HepG2 (cell line): ENCODE results near the gene NFATC4. TPM values are rescaled to one million over a fixed set of nuclear protein-coding genes. Genes with fewer than 3 reads are reported as not detected.

Experiments used
- ATAC-seq: fragments of 200-7000 bp; cut with Tn5 transposase; 3 replicates; pipeline ENCODE4 v1.9.1; 2020; ENCODE audit warnings: mild to moderate bottlenecking, moderate library complexity
- Bru-seq: library from RNA; stranded (reverse); fragments of 400-500 nt; gene quantifications from one replicate; lab custom pipeline; 2021; lab: Mats Ljungman, UMichigan
- BruChase-seq, 2 experiments: library from RNA; stranded (reverse); fragments of 400-500 nt; gene quantifications; one replicate each; lab custom pipeline; 2021; lab: Mats Ljungman, UMichigan
- BruUV-seq: library from RNA; stranded (reverse); fragments of 400-500 nt; replicated peaks from 2 replicates; lab custom pipeline; 2021; lab: Mats Ljungman, UMichigan
- CTCF ChIA-PET: fragments of 300-600 bp; formaldehyde crosslinking; extraction: SDS; loops from one replicate; lab custom pipeline; 2021; ENCODE audit warnings: low total read pairs, inconsistent platforms, low intra/inter-chr PET ratio; lab: Yijun Ruan, JAX
- POLR2A ChIA-PET: fragments of 350-600 bp; sonication (Branson Sonifier 250); formaldehyde crosslinking; loops from one replicate; lab custom pipeline; 2020; ENCODE audit warnings: antibody characterized with exemption, inconsistent platforms; lab: Yijun Ruan, JAX
- DNase-seq: peaks from one replicate; pipeline ENCODE4 v3.0.0-alpha.2; 2015; ENCODE audit warnings: low spot score
- FAIRE-seq: peaks from 3 replicates; lab custom pipeline; 2011; peaks lifted over from hg19 to GRCh38; lab: Jason Lieb, UNC
- H2AFZ ChIP-seq: one replicate; pipeline ENCODE4 v1.6.1; 2011; ENCODE audit warnings: low read length, inconsistent platforms
- H3K27ac ChIP-seq: fragments of 300-600 bp; 3 replicates; pipeline ENCODE4 v1.8.0; 2011; ENCODE audit warnings: mixed run types, mild to moderate bottlenecking, mixed read lengths, low read length, inconsistent platforms; ENCODE audit not compliant: insufficient read depth; ENCODE audit errors: extremely low read length
- H3K27me3 ChIP-seq, 2 experiments: fragments of 200-600 bp in 1 of 2; 2 replicates in 1 of 2; 3 replicates in 1 of 2; pipeline versions ENCODE4 v1.6.0 to v1.8.0; 2011; ENCODE audit warnings: low read length in 2 of 2, mild to moderate bottlenecking in 2 of 2, moderate library complexity in 2 of 2, inconsistent platforms in 1 of 2; ENCODE audit not compliant: insufficient read depth in 2 of 2, control insufficient read depth in 1 of 2
- H3K36me3 ChIP-seq, 2 experiments: fragments of 200-600 bp in 1 of 2; replicated peaks in 1 of 2; 2 replicates in 1 of 2; 3 replicates in 1 of 2; pipeline versions ENCODE4 v1.5.1 to v1.8.0; 2011; ENCODE audit warnings: low read length in 2 of 2, inconsistent platforms in 1 of 2; ENCODE audit not compliant: insufficient read depth in 2 of 2, control insufficient read depth in 1 of 2
- H3K4me1 ChIP-seq: 2 replicates; pipeline ENCODE4 v1.5.1; 2012; ENCODE audit warnings: low read length, inconsistent platforms; ENCODE audit not compliant: insufficient read depth
- H3K4me2 ChIP-seq: 2 replicates; pipeline ENCODE4 v1.6.0; 2011; ENCODE audit warnings: low read depth, low read length, inconsistent platforms
- H3K4me3 ChIP-seq, 3 experiments: fragments of 200-600 bp in 1 of 3; sonication (generic), shearing (Covaris generic) in 1 of 3; replicated peaks in 1 of 3; 2 replicates each; pipeline ENCODE4 v1.5.1; 2011 to 2016; ENCODE audit warnings: low read length in 3 of 3, inconsistent platforms in 2 of 3, low read depth in 2 of 3, mild to moderate bottlenecking in 2 of 3, control low read depth in 1 of 3, mixed read lengths in 1 of 3; ENCODE audit not compliant: insufficient read depth in 1 of 3
- H3K79me2 ChIP-seq: one replicate; pipeline ENCODE4 v1.6.1; 2011; ENCODE audit warnings: low read length, inconsistent platforms; ENCODE audit not compliant: insufficient read depth
- H3K9ac ChIP-seq: 2 replicates; pipeline ENCODE4 v1.6.0; 2011; ENCODE audit warnings: mild to moderate bottlenecking, low read depth, low read length, inconsistent platforms; ENCODE audit not compliant: insufficient read depth
- H3K9me3 ChIP-seq: 2 replicates; pipeline ENCODE4 v1.5.1; 2012; ENCODE audit warnings: mild to moderate bottlenecking, low read length
- H4K20me1 ChIP-seq: 2 replicates; pipeline ENCODE4 v1.6.0; 2011; ENCODE audit warnings: inconsistent platforms, mild to moderate bottlenecking, low read length, moderate library complexity; ENCODE audit not compliant: insufficient read depth
- GATAD1 ChIP-seq: IDR thresholded peaks from 2 replicates; pipeline ENCODE4 v1.6.1; 2016; ENCODE audit warnings: missing genetic modification reagents, missing compliant biosample characterization
- HIVEP1 ChIP-seq: sonication (generic); formaldehyde crosslinking; IDR thresholded peaks from 2 replicates; pipeline ENCODE4 v1.4.0; 2020; ENCODE audit warnings: mild to moderate bottlenecking, missing genetic modification reagents
- HNF4A ChIP-seq: sonication (generic); formaldehyde crosslinking; IDR thresholded peaks from 2 replicates; pipeline ENCODE4 v1.4.0; 2020; ENCODE audit warnings: missing genetic modification reagents
- NKX3-1 ChIP-seq: sonication (generic); formaldehyde crosslinking; IDR thresholded peaks from 2 replicates; pipeline ENCODE4 v1.5.0; 2020; ENCODE audit warnings: missing genetic modification reagents
- NRL ChIP-seq: sonication (generic); formaldehyde crosslinking; IDR thresholded peaks from 2 replicates; pipeline ENCODE4 v1.5.0; 2020; ENCODE audit warnings: missing genetic modification reagents, mild to moderate bottlenecking, moderate library complexity, borderline replicate concordance
- SMC3 ChIP-seq: IDR thresholded peaks from 2 replicates; pipeline ENCODE4 v1.6.1; 2011; ENCODE audit warnings: low read length, improper control_type of control experiment
- SNAPC2 ChIP-seq: sonication (generic); formaldehyde crosslinking; IDR thresholded peaks from 2 replicates; pipeline ENCODE4 v1.8.1; 2022; ENCODE audit warnings: mild to moderate bottlenecking, missing genetic modification reagents
- SP2 ChIP-seq: sonication (generic); formaldehyde crosslinking; IDR thresholded peaks from 2 replicates; pipeline ENCODE4 v1.5.1; 2020; ENCODE audit warnings: mild to moderate bottlenecking, missing genetic modification reagents
- ZNF274 ChIP-seq: sonication (generic); formaldehyde crosslinking; IDR thresholded peaks from 2 replicates; pipeline ENCODE4 v1.5.1; 2020; ENCODE audit warnings: mild to moderate bottlenecking, missing genetic modification reagents
- ZNF33A ChIP-seq: sonication (generic); formaldehyde crosslinking; IDR thresholded peaks from 2 replicates; pipeline ENCODE4 v1.5.1; 2020; ENCODE audit warnings: missing genetic modification reagents, mild to moderate bottlenecking, moderate library complexity, borderline replicate concordance
- ZSCAN25 ChIP-seq: sonication (generic); formaldehyde crosslinking; IDR thresholded peaks from 2 replicates; pipeline ENCODE4 v1.8.0; 2022; ENCODE audit warnings: mild to moderate bottlenecking, missing genetic modification reagents
- WGBS: methylation state at CpG from one replicate; pipeline ENCODE4 v1.1.6; 2017; ENCODE audit warnings: low lambda C conversion rate; 5-methylcytosine and 5-hydroxymethylcytosine counted together
- in situ Hi-C: cut with HindIII; loops from 2 replicates; pipeline ENCODE4 v1.10.0; 2017; ENCODE audit warnings: low pct_unique_long_range_greater_than_20kb; ENCODE audit not compliant: extremely low pct_ligation_motif_present
- intact Hi-C: fragments of 100-400 bp; cut with micrococcal nuclease; formaldehyde crosslinking; loops from one replicate; pipeline ENCODE4 v1.10.0; 2022; ENCODE audit not compliant: unreplicated experiment
- long read RNA-seq, 2 experiments: library from RNA in 1 of 2; library from polyadenylated mRNA in 1 of 2; stranded (forward) in 1 of 2; unstranded in 1 of 2; transcript quantifications; one replicate each; pipeline ENCODE4 v2.0.0, GENCODE V29; 2019 to 2022
- polyA minus RNA-seq, 3 experiments: library from RNA; depleted of rRNA, polyadenylated mRNA; stranded (reverse); fragments of >200 nt; gene quantifications; 2 replicates each; pipeline ENCODE4 v1.2.3, GENCODE V29; 2011; ENCODE audit warnings: low replicate concordance in 1 of 3
- polyA plus RNA-seq, 8 experiments: library from polyadenylated mRNA; depleted of rRNA in 3 of 8; stranded (reverse) in 7 of 8; unstranded in 1 of 8; fragments of >200 nt; fragmentation: Illumina TruSeq in 4 of 8; extraction: Trizol in 4 of 8; gene quantifications; 2 replicates each; pipeline versions ENCODE4 v1.2.1 to v1.2.3, GENCODE V29; 2011 to 2016; ENCODE audit warnings: low read depth in 4 of 8, missing spikeins in 1 of 8, mixed read lengths in 1 of 8; ENCODE audit not compliant: insufficient read depth in 1 of 8
- total RNA-seq, 5 experiments: library from RNA; depleted of rRNA; stranded (reverse); fragments of >200 nt; fragmentation: Illumina TruSeq; extraction: Trizol; gene quantifications; 2 replicates each; pipeline ENCODE4 v1.2.3, GENCODE V29; 2016; ENCODE audit warnings: low read depth in 1 of 5
- TF ChIP-seq, protein P1 (sequence below): sonication (generic); formaldehyde crosslinking; IDR thresholded peaks from 2 replicates; pipeline ENCODE4 v1.4.0; 2020; ENCODE audit warnings: missing genetic modification reagents, borderline replicate concordance
- TF ChIP-seq, protein P2 (sequence below): sonication (generic); formaldehyde crosslinking; IDR thresholded peaks from 2 replicates; pipeline ENCODE4 v1.9.0; 2021; ENCODE audit warnings: missing genetic modification reagents, borderline replicate concordance

Gene NFATC4
- total RNA-seq (2016; rRNA removed; fragmentation: Illumina TruSeq; extraction: Trizol) (0.04 TPM in 1 of 2 replicates, not detected in the other), polyA plus RNA-seq (2011; rRNA removed) (0.15 and 0.24 TPM in 2 replicates), polyA minus RNA-seq (2011; rRNA and poly(A)+ RNA removed; ENCODE audit: low replicate concordance) (0.32 TPM in 1 of 2 replicates, not detected in the other), Bru-seq, nascent RNA (not detected), BruChase-seq, experiment 1, labeled RNA remaining after a 6-hour chase (percentile 8 among the genes with signal in this experiment), BruChase-seq, experiment 2, labeled RNA remaining after a 2-hour chase (percentile 7 among the genes with signal in this experiment)
- not detected in 2 replicates for total RNA-seq (2016; cell fraction: cytosol; rRNA removed; fragmentation: Illumina TruSeq; extraction: Trizol; ENCODE audit: low read depth)
- 0.11 TPM in 1 of 2 replicates, not detected in the other for total RNA-seq (2016; cell fraction: insoluble cytoplasmic fraction; rRNA removed; fragmentation: Illumina TruSeq; extraction: Trizol)
- total RNA-seq (2016; cell fraction: membrane; rRNA removed; fragmentation: Illumina TruSeq; extraction: Trizol) = not detected in 2 replicates
- 0.34 TPM in 1 of 2 replicates, not detected in the other for total RNA-seq (2016; cell fraction: nucleus; rRNA removed; fragmentation: Illumina TruSeq; extraction: Trizol)
- 0.03 and 0.05 TPM in 2 replicates for polyA plus RNA-seq (2011; cell fraction: cytosol; rRNA removed)
- 1.6 and 2.4 TPM in 2 replicates for polyA plus RNA-seq (2011; cell fraction: nucleus; rRNA removed)
- polyA plus RNA-seq (2012) = 0.17 and 0.40 TPM in 2 replicates
- polyA plus RNA-seq (2016; cell fraction: cytosol; fragmentation: Illumina TruSeq; extraction: Trizol; ENCODE audit: low read depth) = not detected in 2 replicates
- polyA plus RNA-seq (2016; cell fraction: insoluble cytoplasmic fraction; fragmentation: Illumina TruSeq; extraction: Trizol; ENCODE audit: low read depth) = not detected in 2 replicates
- polyA plus RNA-seq (2016; cell fraction: membrane; fragmentation: Illumina TruSeq; extraction: Trizol; ENCODE audit: low read depth) = not detected in 2 replicates
- 0.47 TPM in 1 of 2 replicates, not detected in the other for polyA plus RNA-seq (2016; cell fraction: nucleus; fragmentation: Illumina TruSeq; extraction: Trizol; ENCODE audit: insufficient read depth, low read depth)
- polyA minus RNA-seq (2011; cell fraction: cytosol; rRNA and poly(A)+ RNA removed) = not detected in 2 replicates
- polyA minus RNA-seq (2011; cell fraction: nucleus; rRNA and poly(A)+ RNA removed) = 0.37 and 0.39 TPM in 2 replicates
- long read RNA-seq, experiment 1 = 0 reads
- long read RNA-seq, experiment 2 = 0 reads

DNA sequence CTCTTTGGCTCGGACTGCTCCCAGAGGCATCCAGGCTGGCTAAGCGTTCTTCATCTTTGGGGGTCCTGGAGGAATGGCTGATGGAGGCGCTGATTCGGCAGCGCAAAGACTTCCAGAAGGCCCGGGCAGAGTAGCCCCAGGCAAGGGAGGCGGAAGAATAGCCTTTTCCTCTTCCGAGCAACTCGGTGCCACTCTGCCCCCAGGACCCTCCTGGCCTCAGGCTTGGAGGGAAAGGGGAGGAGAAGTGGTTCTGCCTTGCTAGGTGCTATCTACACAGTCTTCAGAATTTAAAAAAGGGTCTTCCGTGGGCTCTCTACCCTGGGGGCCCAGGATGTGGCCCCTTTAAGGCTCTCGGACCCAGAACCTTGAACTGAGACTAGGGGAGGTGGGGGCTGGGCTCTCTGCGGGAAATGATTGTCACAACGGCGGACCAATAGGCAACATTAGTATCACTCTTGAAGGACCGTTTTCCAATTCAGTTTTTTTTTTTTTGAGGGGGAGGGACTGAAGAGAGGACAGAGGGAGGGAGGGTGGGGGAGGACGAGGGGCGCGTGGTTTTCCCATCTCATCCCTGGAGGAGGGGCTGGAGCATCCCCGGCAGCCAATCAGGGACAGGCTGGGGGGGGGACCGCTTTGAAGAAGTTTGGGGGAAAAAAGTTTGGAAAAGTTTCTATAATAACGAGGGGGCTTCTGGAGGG is at the start of gene NFATC4:
Gene NFATC4, plus strand, starts transcription at position 671 of the 698 bp plus-strand sequence. CDS start 157 bp downstream, outside the sequence.
- no peak for FAIRE-seq
- H3K4me1 ChIP-seq = peaks cover 30% of the 10 kb centered on the region
- H3K27me3 ChIP-seq = peaks cover 20 to 55% of the 10 kb centered on the region in 2 experiments
- no peaks in the 10 kb centered on the region for H4K20me1 ChIP-seq
- ChIA-PET POLR2A (interaction anchor here (1.0 to 1.4 kb wide), 2 partner anchors 62 to 64 kb away, joined by 3 to 7 read pairs; partner anchors contain the start of genes CBLN3 and KHNYN), CTCF (interaction anchor here (2.7 to 7.9 kb wide), 4 partner anchors 34 to 66 kb away, joined by 9 to 295 read pairs (median 51); partner anchors contain the start of genes ADCY4, CBLN3 and KHNYN)
- H3K27ac ChIP-seq = no peak within 1 kb of the TSS
- H3K4me2 ChIP-seq = peak within 1 kb of the TSS; percentile 99
- no peaks in the 10 kb centered on the region for H3K79me2 ChIP-seq
- peak within 1 kb of the TSS; percentile 64 for H2AFZ ChIP-seq
- intact Hi-C loops (loop anchor here (5.0 kb wide), 1 partner anchor 195 kb away; no protein-coding TSS in a partner anchor), in situ Hi-C loops (loop anchor here (5.0 kb wide), 1 partner anchor 65 kb away; no protein-coding TSS in a partner anchor)
- H3K36me3 ChIP-seq = no peaks in the 10 kb centered on the region
- WGBS = 8% methylated on average over 21 of the region's 21 CpGs
- ATAC-seq = peak; percentile 30
- peak within 1 kb of the TSS; percentile 71 to 80 (median 74) for H3K4me3 ChIP-seq
- H3K9me3 ChIP-seq = no peaks in the 10 kb centered on the region
- no TSS peak for BruUV-seq
- H3K9ac ChIP-seq = peak within 1 kb of the TSS; percentile 35; the same call in 1 of the 2 replicates
- peak; percentile 54 for DNase-seq
- TF ChIP-seq HNF4A = no peak
- TF ChIP-seq, protein P1, sequence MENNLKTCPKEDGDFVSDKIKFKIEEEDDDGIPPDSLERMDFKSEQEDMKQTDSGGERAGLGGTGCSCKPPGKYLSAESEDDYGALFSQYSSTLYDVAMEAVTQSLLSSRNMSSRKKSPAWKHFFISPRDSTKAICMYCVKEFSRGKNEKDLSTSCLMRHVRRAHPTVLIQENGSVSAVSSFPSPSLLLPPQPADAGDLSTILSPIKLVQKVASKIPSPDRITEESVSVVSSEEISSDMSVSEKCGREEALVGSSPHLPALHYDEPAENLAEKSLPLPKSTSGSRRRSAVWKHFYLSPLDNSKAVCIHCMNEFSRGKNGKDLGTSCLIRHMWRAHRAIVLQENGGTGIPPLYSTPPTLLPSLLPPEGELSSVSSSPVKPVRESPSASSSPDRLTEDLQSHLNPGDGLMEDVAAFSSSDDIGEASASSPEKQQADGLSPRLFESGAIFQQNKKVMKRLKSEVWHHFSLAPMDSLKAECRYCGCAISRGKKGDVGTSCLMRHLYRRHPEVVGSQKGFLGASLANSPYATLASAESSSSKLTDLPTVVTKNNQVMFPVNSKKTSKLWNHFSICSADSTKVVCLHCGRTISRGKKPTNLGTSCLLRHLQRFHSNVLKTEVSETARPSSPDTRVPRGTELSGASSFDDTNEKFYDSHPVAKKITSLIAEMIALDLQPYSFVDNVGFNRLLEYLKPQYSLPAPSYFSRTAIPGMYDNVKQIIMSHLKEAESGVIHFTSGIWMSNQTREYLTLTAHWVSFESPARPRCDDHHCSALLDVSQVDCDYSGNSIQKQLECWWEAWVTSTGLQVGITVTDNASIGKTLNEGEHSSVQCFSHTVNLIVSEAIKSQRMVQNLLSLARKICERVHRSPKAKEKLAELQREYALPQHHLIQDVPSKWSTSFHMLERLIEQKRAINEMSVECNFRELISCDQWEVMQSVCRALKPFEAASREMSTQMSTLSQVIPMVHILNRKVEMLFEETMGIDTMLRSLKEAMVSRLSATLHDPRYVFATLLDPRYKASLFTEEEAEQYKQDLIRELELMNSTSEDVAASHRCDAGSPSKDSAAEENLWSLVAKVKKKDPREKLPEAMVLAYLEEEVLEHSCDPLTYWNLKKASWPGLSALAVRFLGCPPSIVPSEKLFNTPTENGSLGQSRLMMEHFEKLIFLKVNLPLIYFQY (CRISPR knock-in tag) = no peak; the same call in 1 of the 2 replicates
- TF ChIP-seq, protein P2, sequence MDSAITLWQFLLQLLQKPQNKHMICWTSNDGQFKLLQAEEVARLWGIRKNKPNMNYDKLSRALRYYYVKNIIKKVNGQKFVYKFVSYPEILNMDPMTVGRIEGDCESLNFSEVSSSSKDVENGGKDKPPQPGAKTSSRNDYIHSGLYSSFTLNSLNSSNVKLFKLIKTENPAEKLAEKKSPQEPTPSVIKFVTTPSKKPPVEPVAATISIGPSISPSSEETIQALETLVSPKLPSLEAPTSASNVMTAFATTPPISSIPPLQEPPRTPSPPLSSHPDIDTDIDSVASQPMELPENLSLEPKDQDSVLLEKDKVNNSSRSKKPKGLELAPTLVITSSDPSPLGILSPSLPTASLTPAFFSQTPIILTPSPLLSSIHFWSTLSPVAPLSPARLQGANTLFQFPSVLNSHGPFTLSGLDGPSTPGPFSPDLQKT (CRISPR knock-in tag) = no peak
- no peak for TF ChIP-seq GATAD1 (CRISPR knock-in tag)
- peak; percentile 74 for TF ChIP-seq SP2 (CRISPR knock-in tag)
- TF ChIP-seq SMC3 = no peak
- TF ChIP-seq NKX3-1 = no peak
- no peak for TF ChIP-seq ZSCAN25 (CRISPR knock-in tag)
- no peak for TF ChIP-seq ZNF274 (CRISPR knock-in tag)
- TF ChIP-seq HIVEP1 = peak; percentile 26; the same call in 1 of the 2 replicates
- no peak for TF ChIP-seq ZNF33A (CRISPR knock-in tag)
- TF ChIP-seq SNAPC2 = no peak
- TF ChIP-seq NRL (CRISPR knock-in tag) = 0 out of 2 replicates have a peak, but pooled peaks have one; percentile 66
